Neural crest cell (in vitro differentiated cells): ENCODE results near the gene TMEM135. TPM values are rescaled to one million over a fixed set of nuclear protein-coding genes. Genes with fewer than 3 reads are reported as not detected.

Experiments
- DNase-seq: peaks from one replicate; pipeline ENCODE4 v3.0.0; 2021; ENCODE audit warnings: low read depth, mixed read lengths, low spot score
- H3K27ac Mint-ChIP-seq: one replicate; pipeline ENCODE4 v1.8.0; 2021; ENCODE audit warnings: mild to moderate bottlenecking, mixed read lengths; ENCODE audit not compliant: unreplicated experiment
- H3K27me3 Mint-ChIP-seq: 2 replicates; pipeline ENCODE4 v1.8.0; 2021; ENCODE audit warnings: low read depth, mild to moderate bottlenecking, mixed read lengths
- H3K36me3 Mint-ChIP-seq: 2 replicates; pipeline ENCODE4 v1.8.0; 2021; ENCODE audit warnings: low read depth, mild to moderate bottlenecking, mixed read lengths
- H3K4me1 Mint-ChIP-seq: 2 replicates; pipeline ENCODE4 v1.8.0; 2021; ENCODE audit warnings: mixed read lengths
- H3K4me3 Mint-ChIP-seq: one replicate; pipeline ENCODE4 v1.8.0; 2021; ENCODE audit warnings: mild to moderate bottlenecking, mixed read lengths
- H3K9me3 Mint-ChIP-seq: 2 replicates; pipeline ENCODE4 v1.8.0; 2021; ENCODE audit warnings: mixed read lengths
- CTCF ChIP-seq: fragments of 200-600 bp; sonication (generic); conservative IDR thresholded peaks from 2 replicates; pipeline ENCODE4 v1.5.0; 2021; ENCODE audit warnings: antibody characterized with exemption, mild to moderate bottlenecking
- total RNA-seq: library from RNA; stranded (reverse); gene quantifications from 2 replicates; pipeline ENCODE4 v1.2.1, GENCODE V29; 2021

Gene TMEM135
- total RNA-seq, 1 donor from 2014 or later = 39.5 TPM

- Mint-ChIP-seq H3K4me1 (no peaks in the 10 kb centered on the region), H3K36me3 (peaks cover 25% of the 10 kb centered on the region), H3K9me3 (peaks cover 12% of the 10 kb centered on the region), H3K27me3 (no peaks in the 10 kb centered on the region), H3K27ac (no peak overlapping the region), H3K4me3 (no peak overlapping the region)
- no peak for DNase-seq
- no peak for TF ChIP-seq CTCF
These were observed 98.5 kb downstream of the TMEM135 start for GRCh38 chr11:87136236-87136635.

- no peak for DNase-seq
- no peak overlapping the region for H3K27ac Mint-ChIP-seq
These were observed 100.0 kb downstream of the TMEM135 start for GRCh38 chr11:87137711-87138110.

GRCh38 chr11:87139475-87139874, 101.7 kb downstream of the TMEM135 start:
- H3K4me1 Mint-ChIP-seq = peaks cover 20% of the 10 kb centered on the region
- no peak for DNase-seq
- H3K4me3 Mint-ChIP-seq = no peak overlapping the region

More at GRCh38 chr11:87137711-87138110, 100.0 kb downstream of the TMEM135 start:
- no peak for TF ChIP-seq CTCF
- Mint-ChIP-seq H3K4me1 (peaks cover 6% of the 10 kb centered on the region), H3K4me3 (no peak overlapping the region), H3K9me3 (peaks cover 12% of the 10 kb centered on the region), H3K27me3 (no peaks in the 10 kb centered on the region), H3K36me3 (peaks cover 26% of the 10 kb centered on the region)

GRCh38 chr11:87141322-87141721, 103.6 kb downstream of the TMEM135 start:
- DNase-seq = no peak
- Mint-ChIP-seq H3K27ac (no peak overlapping the region), H3K36me3 (peaks cover 23% of the 10 kb centered on the region), H3K27me3 (no peaks in the 10 kb centered on the region), H3K9me3 (peaks cover 12% of the 10 kb centered on the region), H3K4me3 (no peak overlapping the region), H3K4me1 (peaks cover 28% of the 10 kb centered on the region)
- TF ChIP-seq CTCF = no peak

More at GRCh38 chr11:87139475-87139874, 101.7 kb downstream of the TMEM135 start:
- Mint-ChIP-seq H3K27me3 (no peaks in the 10 kb centered on the region), H3K9me3 (peaks cover 12% of the 10 kb centered on the region), H3K36me3 (peaks cover 26% of the 10 kb centered on the region), H3K27ac (no peak overlapping the region)
- TF ChIP-seq CTCF = no peak

- H3K27ac Mint-ChIP-seq = no peak overlapping the region
These were observed 104.3 kb downstream of the TMEM135 start for GRCh38 chr11:87141980-87142514.

More at GRCh38 chr11:87141980-87142514, 104.3 kb downstream of the TMEM135 start:
- DNase-seq = no peak
- Mint-ChIP-seq H3K9me3 (peaks cover 11% of the 10 kb centered on the region), H3K4me3 (no peak overlapping the region), H3K4me1 (peaks cover 28% of the 10 kb centered on the region), H3K27me3 (no peaks in the 10 kb centered on the region), H3K36me3 (peaks cover 22% of the 10 kb centered on the region)
- no peak for TF ChIP-seq CTCF
